HG02938 (cell line): ENCODE measurements around the gene TICAM1.

Source experiments
- ATAC-seq: cut with Tn5 transposase; IDR thresholded peaks from one replicate; pipeline ENCODE4 v1.9.1; 2021; ENCODE audit warnings: mild to moderate bottlenecking, moderate library complexity; ENCODE audit not compliant: unreplicated experiment

TICAM1 gene

GRCh38 chr19:4774136-4774535 lies 57.4 kb downstream of the TICAM1 start:
- ATAC-seq = no peak

- no peak for ATAC-seq
Observed at GRCh38 chr19:4773047-4773640, 58.4 kb downstream of the TICAM1 start.

- no peak for ATAC-seq
Observed at GRCh38 chr19:4772566-4772965, 58.9 kb downstream of the TICAM1 start.

GRCh38 chr19:4768934-4769777 lies 62.4 kb downstream of the TICAM1 start:
- no peak for ATAC-seq
